Measurements from ENCODE around the gene RPLP2.

Gene RPLP2

GRCh38 chr11:819943-820649, 10.3 kb downstream of the RPLP2 start:
- TF ChIP-seq POLR2AphosphoS5 (IDR thresholded peaks at IDR 0.05; ENCODE audit: low read depth) (peak; percentile 32; the same call in 1 of the 2 replicates), REST (IDR thresholded peaks at IDR 0.05; ENCODE audit: insufficient replicate concordance, low read depth) (no peak), GABPA (IDR thresholded peaks at IDR 0.05; ENCODE audit: low read depth) (0 out of 2 replicates have a peak, but pooled peaks have one; percentile 19)
- peak overlapping the region; percentile 70 for H3K4me3 ChIP-seq (replicated peaks; ENCODE audit: insufficient read depth, low read length)
- no peaks in the 10 kb centered on the region for H3K27me3 ChIP-seq (ENCODE audit: insufficient read depth, poor library complexity, severe bottlenecking)
- peak overlapping the region; percentile 80 for H3K27ac ChIP-seq (replicated peaks)
- peak; percentile 92 to 97 for DNase-seq (ENCODE audit: low read depth in 1 of 2, low spot score in 1 of 2)

GRCh38 chr11:820655-821511, 11.1 kb downstream of the RPLP2 start:
- H3K27ac ChIP-seq (replicated peaks), result peak overlapping the region; percentile 80
- TF ChIP-seq CTCF (IDR thresholded peaks at IDR 0.05; ENCODE audit: insufficient read depth, low read length), result no peak
- TF ChIP-seq GABPA (IDR thresholded peaks at IDR 0.05; ENCODE audit: low read depth), result no peak
- TF ChIP-seq POLR2AphosphoS5 (IDR thresholded peaks at IDR 0.05; ENCODE audit: low read depth), result peak; percentile 9; the same call in 1 of the 2 replicates
- TF ChIP-seq REST (IDR thresholded peaks at IDR 0.05; ENCODE audit: insufficient replicate concordance, low read depth), result no peak
- no peak for TF ChIP-seq SPI1 (IDR thresholded peaks at IDR 0.05; ENCODE audit: borderline replicate concordance, low read depth)
- peak in 1 of 2 experiments; percentile 75 for DNase-seq (ENCODE audit: low read depth in 1 of 2, low spot score in 1 of 2)

GRCh38 chr11:821512-822371, 12.0 kb downstream of the RPLP2 start:
- TF ChIP-seq REST (IDR thresholded peaks at IDR 0.05; ENCODE audit: insufficient replicate concordance, low read depth) (no peak), SPI1 (IDR thresholded peaks at IDR 0.05; ENCODE audit: borderline replicate concordance, low read depth) (peak; percentile 94), GABPA (IDR thresholded peaks at IDR 0.05; ENCODE audit: low read depth) (peak; percentile 36; the same call in 1 of the 2 replicates), POLR2AphosphoS5 (IDR thresholded peaks at IDR 0.05; ENCODE audit: low read depth) (peak; percentile 98)
- DNase-seq (ENCODE audit: low read depth in 1 of 2, low spot score in 1 of 2), result peak in 1 of 2 experiments; percentile 92
- Histone ChIP-seq H3K4me3 (replicated peaks; ENCODE audit: insufficient read depth, low read length) (peak overlapping the region; percentile 70), H3K27me3 (ENCODE audit: insufficient read depth, poor library complexity, severe bottlenecking) (no peaks in the 10 kb centered on the region), H3K27ac (replicated peaks) (peak overlapping the region; percentile 80)

More at GRCh38 chr11:820655-821511, 11.1 kb downstream of the RPLP2 start:
- Histone ChIP-seq H3K27me3 (ENCODE audit: insufficient read depth, poor library complexity, severe bottlenecking) (no peaks in the 10 kb centered on the region), H3K4me3 (replicated peaks; ENCODE audit: insufficient read depth, low read length) (peak overlapping the region; percentile 70)

All from HL-60 (cell line).